GM18519 (cell line): ENCODE measurements around the gene CACNA1E.
"Not testable (repeated sequence)": the region's sequence is repeated elsewhere in the genome, so short reads cannot be mapped to it uniquely, and the experiment has no call there.

Experiments
- ATAC-seq: cut with Tn5 transposase; IDR thresholded peaks from one replicate; pipeline ENCODE4 v1.9.1; 2021; ENCODE audit warnings: mild to moderate bottlenecking, moderate library complexity; ENCODE audit not compliant: unreplicated experiment, low FRiP score

CACNA1E gene

DNA sequence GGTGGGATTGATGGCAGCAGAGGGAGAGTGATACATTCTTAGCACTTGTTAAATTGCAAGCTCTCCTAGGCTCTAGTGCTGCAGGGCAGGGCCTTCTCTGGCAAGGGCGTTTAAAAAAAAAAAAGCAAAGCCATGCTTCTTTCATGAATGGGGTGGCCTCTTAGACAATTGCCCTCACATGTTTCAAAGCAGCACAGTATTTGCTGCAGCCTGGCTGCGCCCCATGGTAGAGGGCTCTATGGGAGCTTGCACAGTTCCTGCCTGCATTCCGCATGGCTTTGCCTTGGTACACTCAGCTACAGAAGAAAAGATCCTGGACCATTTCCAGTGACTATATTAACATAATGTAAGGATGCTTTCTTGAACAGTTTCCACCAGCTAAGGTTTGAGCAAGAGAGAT lies 311.0 kb downstream of the CACNA1E start:
- ATAC-seq: no peak

DNA sequence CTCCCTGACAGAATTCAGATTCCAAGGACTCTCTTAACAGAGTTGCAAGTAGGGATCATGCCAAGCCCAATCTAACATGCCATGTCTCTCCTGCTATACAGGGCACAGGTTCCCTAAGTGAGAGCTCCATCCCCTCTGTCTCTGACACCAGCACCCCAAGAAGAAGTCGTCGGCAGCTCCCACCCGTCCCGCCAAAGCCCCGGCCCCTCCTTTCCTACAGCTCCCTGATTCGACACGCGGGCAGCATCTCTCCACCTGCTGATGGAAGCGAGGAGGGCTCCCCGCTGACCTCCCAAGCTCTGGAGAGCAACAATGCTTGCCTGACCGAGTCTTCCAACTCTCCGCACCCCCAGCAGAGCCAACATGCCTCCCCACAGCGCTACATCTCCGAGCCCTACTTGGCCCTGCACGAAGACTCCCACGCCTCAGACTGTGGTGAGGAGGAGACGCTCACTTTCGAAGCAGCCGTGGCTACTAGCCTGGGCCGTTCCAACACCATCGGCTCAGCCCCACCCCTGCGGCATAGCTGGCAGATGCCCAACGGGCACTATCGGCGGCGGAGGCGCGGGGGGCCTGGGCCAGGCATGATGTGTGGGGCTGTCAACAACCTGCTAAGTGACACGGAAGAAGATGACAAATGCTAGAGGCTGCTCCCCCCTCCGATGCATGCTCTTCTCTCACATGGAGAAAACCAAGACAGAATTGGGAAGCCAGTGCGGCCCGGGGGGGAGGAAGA lies 315.0 kb downstream of the CACNA1E start:
- ATAC-seq: no peak

DNA sequence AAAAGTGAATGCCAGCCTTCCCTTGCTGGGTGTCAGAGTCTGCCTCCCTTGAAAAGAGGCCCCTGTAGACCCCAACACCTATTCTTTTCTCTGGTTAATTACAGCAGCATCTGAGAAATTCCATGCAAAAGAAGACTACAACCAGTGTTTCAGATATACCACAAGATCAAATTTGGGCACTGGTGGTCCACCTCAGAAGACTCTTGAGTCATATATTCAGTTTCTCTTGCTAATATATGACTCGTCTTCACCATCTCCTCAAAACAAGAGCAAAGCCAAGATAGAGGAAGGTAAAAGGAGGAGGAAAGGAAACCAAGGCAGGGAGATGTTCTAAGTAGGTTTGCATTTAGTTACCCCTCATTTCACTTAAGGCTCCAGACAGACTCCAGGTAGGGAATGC lies 318.3 kb downstream of the CACNA1E start:
- ATAC-seq: no peak

DNA sequence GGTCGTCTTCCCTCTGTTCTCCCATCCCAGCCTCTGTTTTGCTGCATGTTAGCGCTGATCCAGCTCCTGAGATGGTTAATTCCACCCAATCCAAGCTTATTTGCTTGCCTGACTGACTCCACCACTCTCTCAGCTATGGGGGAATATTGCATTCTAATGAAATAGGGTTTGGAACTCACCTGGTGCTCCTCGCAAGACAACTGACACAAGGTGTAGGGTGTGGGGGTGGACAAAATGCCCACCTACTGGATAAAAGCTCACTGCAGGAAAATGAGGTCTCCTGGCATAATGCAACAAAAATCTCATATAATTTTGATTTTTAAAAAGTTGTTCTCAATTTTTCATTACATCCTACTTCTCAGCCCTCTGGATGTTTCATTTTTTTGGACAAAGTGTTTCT lies 319.1 kb downstream of the CACNA1E start:
- ATAC-seq: no peak

DNA sequence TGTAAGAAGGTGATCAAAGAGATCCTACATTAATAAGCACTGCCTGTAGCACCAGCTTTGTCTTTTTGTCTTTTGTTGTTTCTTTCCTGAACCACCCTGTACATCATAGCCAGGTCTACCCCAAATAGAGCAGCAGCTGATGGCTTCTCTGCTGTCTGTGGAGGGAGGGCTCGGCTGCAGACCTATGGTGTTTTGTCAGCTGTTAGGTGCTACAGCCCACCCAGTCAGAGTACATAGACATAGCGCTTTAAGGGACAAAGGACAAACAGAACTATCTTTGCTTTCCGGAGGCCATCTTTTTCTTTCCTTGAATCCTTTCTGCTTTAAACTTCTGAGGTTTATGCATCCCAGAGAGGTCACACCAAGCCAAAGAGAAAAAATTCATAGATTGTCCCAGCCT lies 320.1 kb downstream of the CACNA1E start:
- no peak for ATAC-seq

DNA sequence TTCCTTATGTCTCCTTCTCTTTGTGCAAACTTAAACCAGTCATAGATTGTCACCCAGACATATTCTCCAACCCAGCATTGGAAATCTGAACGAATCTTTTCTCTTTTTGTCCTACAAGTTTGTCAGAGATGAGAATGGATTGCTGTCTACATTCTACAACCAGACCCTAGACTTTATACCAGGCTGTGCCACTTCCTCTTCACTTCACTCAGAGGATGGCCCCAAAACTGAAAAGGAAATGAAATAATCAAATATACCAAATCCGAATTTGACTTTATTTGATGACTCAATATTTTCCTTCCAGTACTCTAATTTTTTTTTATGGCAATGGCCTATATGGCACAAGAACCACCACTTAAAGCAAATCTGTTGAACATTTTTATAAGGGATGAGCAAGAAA lies 321.7 kb downstream of the CACNA1E start:
- no peak for ATAC-seq

DNA sequence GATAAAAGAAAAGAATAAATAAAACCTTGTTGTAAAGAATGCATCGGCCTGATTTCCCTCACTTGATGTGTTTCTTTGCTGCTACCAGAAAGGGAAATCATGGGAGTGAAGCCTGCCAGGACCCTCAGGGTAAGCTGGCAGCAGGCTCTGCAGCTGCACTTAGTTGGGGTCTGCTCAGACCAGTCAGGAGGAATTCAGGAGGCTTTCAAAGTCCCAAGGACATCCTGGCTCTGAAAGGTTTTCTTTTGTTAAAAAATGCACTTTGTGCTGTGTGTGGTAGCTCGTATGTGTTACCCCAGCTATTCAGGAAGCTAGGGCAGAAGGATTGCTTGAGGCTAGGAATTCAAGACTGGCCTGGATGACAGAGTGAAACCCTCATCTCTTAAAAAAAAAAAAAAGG lies 323.4 kb downstream of the CACNA1E start:
- ATAC-seq: no peak

DNA sequence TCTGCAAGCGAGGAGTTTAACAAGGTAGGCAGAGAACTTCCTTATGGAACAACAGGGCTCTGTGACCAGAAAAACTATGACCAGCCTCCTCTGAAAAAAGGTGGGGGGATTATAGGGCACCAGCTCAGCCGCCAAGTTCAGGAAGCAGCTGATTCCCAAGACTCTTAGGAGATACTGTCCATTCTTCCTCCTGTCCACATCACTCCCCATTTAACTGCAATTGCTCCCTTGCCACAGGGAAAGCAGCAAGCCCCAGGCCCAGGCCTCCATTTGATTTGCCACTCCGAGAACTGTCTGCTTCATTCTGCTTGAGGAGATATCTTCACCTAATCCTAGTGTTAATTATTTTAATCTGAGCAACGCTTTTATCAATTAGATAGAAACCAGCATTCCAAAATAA lies 323.9 kb downstream of the CACNA1E start:
- ATAC-seq: no peak

DNA sequence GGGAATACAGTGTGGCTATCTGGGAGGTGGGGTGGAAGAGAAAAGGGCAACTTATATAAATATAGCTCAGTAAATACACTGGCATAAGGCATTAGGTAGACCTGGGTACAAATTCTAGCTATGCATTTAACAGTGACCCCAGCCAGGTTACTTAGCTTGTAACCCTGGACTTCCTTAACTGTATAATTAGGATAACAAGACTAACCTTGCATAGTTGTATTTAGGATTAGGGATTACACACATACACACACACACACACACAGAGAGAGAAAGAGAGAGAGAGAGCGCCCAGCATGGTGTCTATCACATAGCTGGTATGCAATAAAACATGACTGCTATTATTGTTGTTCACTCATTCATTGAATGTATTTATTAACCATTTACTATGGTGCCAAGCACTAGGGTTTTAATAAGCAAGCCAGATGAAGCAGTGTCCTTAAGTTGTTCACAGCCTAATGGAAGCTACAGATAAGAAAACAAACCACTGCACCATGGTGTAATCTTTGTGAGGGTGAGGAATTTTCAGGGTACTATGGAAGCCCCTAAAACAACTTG lies 326.8 kb downstream of the CACNA1E start:
- ATAC-seq: no peak

DNA sequence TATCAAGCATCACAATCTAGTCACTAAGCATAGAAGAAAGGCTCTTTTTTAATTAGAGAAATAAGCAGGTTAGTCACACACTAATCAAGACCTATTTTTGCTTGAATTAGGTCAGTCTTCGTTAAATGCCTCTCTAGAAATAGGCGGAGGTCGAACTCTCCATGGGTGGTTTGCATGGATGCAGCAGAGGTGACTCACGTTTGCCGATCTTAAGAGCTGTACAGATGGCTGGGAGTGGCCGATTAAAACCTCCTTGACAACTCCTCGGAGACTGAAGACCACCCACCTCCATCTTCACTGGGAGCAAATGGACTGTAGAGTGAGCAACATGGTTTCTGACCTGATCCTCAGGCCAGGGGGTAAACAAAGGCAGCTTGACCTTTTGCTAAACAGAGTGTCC lies 328.9 kb downstream of the CACNA1E start:
- ATAC-seq: no peak

DNA sequence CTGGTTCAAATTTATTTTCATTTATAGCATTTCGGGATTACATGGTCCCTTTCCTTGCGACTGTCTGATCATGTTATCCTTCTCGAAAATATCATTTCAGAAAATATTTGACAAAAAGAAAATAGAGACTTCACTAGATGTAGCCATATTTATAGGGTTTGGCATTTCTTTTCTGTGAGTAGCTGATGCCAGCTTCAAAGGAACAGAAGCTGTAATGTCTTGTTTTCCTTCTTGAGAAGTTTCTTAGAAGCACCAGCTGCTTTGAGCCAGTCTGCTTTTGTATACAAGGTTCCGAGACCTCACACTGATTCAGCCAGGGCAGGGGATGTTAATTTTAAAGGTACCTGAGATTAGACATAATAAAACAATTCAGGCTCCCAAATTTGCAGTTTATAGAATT lies 329.9 kb downstream of the CACNA1E start:
- no peak for ATAC-seq

DNA sequence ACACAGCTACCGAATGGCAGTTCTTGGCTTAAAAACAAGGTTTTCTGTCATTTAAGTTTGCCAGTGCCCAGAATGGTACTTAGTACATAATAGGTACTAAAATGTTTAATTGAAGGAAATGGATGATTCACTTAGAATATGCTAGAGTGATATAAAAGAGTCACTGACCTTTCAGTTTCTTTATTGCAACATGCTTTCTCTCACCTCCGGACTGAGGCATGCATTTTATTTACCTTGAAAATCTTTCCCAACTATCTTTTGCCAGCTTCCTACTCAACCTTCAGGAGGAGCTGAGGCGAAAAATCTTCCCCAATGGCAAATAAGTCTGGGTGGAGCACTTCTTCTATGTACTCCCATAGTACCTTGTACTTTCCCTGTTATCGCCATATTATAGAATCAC lies 333.3 kb downstream of the CACNA1E start:
- ATAC-seq: no peak

DNA sequence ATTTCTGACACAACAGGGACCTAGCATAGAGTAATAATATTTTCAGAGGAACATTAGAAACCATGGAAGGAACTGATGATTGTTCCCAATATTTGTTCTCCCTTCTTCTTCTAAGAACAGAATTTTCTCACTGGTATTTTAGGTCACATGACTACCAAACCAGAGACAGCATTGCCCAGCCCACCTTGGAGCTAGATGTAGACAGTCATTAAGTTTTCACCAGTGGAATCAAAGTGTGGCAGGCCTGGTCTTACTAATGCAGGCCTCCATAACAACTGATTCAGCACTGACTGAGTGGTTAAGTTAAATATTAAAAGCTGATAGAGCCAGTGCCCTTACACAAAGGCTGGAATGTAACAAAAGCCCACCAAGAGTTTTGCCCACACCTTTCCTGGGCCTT lies 333.8 kb downstream of the CACNA1E start:
- no peak for ATAC-seq

DNA sequence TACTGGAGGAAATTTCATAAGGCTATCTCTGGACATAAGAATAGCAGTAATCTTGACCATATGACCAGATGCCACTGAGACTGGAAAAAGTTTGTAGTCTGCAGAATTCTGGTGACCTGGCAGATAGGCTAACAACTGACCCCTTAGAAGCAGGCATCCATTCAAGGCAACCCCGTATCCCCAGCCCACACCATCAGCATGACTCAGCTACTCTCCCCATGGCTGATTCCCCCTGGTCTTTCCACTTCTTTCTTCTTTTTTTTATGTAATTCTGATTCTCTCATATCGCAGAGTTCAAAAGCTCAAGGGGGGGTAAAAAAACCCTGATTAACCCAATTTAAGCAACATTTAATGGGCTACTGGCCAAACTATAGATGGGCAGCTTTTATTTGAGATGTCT lies 335.1 kb downstream of the CACNA1E start:
- no peak for ATAC-seq

DNA sequence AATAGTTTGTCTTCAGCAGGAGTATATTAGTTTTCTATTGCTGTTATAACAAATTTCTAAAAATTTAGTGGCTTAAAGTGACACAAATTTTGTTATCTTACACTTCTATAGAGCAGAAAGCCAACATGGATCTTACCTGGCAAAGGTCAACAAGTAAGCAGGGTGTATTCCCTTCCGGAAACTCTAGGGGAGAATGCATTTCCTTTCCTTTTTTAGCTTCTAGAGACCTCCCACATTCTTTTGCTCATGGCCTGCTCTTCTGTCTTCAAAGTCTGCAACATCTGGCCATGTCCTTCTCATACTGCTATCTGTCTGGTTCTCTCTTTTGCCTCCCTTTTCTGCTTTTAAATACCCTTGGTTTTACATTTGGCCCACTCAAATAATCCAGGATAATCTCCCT lies 335.6 kb downstream of the CACNA1E start:
- no peak for ATAC-seq

DNA sequence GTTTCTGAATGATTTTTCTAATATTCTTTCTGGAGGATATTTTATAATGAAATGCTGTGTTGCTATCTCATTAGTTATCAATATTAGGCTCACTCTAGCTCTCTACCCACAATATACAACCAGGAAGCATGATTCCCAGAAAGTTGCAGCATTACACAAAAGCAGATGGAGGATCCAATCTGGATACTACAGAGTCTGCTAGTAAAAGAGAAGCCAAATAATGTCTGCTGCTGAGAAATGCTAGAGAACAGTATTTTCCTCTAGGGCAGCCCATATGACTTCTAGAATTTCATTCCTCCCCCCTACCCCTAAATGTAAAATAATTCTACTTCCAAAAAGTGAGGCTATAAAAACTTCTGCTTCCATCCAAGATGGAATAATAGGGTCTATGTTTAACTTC lies 338.4 kb downstream of the CACNA1E start:
- ATAC-seq: no peak

DNA sequence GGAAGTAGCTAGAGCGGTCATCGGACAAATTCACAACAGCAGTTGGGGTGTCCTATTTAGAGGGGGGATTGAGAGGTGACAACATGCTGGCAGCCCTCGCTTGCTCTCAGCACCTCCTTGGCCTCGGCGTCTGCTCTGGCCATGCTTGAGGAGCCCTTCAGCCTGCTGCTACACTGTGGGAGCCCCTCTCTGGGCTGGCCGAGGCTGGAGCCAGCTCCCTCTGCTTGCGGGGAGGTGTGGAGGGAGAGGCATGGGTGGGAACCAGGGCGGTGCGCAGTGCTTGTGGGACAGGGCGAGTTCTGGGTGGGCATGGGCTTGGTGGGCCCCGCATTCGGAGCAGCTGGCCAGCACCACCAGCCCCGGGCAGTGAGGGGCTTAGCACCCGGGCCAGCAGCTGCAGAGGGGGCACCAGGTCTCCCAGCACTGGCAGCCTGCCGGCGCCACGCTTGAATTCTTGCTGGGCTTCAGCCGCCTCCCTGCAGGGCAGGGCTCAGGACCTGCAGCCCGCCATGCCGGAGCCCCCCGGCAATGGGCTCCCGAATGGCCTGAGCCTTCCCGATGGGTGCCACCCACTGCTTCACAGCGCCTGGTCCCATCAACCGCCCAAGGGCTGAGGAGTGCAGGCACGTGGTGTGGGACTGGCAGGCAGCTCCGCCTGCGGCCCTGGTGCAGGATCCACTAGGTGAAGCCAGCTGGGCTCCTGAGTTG lies 349.0 kb downstream of the CACNA1E start:
- not testable (repeated sequence) for ATAC-seq

DNA sequence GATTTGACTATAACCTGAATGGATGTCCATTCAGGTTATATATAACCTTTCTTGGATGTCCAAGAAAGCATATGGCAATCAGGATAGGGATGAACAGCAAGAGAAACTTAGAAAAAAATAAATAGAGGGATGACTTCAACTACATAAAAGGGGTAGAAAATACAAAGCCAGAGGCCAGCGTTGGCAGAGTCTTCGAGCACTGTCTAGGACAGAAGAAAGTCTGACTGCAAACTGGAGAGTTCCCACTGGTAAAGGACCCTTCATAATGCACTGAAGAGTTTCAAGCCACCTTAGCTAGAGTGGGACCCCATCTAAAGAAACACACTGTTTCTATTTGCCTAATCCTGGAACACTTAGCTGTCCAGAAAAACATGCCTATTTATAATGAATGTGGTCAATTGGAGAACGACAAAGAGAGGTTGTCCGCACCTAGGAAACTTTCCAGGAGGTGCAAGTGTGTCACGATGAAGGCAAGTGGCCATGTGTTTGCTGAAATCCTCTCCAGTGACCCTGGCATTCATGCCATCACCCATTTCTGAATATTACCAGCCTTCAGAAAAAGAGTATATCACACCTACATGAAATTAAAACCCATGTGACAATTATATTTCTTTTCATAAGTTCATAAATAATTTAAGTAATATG lies 362.8 kb downstream of the CACNA1E start:
- no peak for ATAC-seq

DNA sequence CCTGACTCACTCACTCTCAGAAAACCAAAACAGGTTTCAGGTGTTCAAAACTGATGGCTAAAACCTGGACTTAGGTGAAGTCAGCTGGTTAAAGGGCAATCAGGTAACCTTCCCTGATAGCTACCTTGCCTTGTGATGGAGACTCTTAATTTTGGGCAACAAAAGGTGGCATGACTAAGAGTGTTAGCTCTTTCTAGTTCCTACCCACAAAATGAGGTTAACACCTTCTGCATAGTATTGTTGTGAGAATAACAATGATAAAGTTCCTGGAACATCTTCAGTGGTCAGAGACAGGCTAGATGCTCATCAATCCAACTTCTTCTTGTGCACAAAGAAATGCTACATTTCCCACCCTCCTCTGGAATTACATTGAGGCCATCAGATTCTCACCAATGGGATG lies 363.4 kb downstream of the CACNA1E start:
- ATAC-seq: no peak

DNA sequence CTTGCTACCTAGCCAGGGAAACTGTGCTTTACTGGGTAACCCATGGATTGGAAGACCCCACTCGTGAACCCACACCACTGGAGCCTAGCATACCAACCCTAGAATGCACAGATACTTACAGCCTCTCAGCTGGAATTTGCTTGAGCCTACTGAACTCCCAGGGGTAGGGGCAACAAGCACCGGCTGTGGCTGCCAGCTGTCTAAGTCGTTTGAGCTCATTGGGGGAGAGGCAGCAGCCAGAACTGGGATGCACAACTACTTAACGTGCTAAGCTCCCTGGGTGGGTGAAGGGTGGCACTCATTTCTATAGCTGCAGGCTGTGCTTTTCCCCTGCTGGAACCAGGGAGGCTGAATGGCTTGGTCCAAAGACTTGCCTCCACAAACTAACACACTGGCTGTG lies 365.8 kb downstream of the CACNA1E start:
- ATAC-seq: no peak

DNA sequence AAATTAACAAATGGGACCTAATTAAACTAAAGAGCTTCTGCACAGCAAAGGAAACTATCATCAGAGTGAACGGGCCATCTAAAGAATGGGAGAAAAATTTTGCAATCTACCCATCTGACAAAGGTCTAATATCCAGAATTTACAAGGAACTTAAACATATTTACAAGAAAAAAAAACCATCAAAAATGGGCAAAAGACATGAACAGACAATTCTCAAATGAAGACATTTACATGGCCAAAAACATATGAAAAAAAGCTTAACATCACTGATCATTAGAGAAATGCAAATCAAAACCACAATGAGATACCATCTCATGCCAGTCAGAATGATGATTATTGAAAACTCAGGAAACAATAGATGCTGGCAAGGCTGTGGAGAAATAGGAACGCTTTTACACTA lies 370.9 kb downstream of the CACNA1E start:
- not testable (repeated sequence) for ATAC-seq

DNA sequence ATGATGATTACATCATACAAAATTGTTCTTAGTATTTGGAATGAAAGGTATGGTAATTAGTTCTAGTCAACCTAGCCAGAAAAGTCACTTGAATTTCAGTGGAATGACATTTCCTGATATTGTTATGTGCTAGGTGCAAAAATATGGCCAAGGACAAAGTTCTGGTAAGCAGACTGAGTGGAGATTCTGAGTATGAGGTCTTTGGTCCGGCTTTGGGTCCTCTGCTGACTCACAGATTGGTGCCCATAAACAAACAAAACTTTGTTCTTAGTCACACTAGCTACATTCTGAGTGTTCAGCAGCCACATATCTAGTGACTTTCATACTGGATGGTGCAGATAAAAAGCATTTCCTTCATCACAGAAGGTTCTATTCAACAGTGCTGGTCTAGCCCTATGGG lies 372.1 kb downstream of the CACNA1E start:
- no peak for ATAC-seq
